SKM-1 (cell line): Measurements from ENCODE around the gene CDH26.
A peak's percentile ranks its signal among the peaks of the same experiment; 100 is the strongest.

Experiments used
- DNase-seq: peaks from one replicate; lab custom pipeline; 2025; ENCODE audit not compliant: unreplicated experiment; lab: John Stamatoyannopoulos, UW

Gene CDH26

GRCh38 chr20:60060006-60060557 is 101.9 kb downstream of the CDH26 start:
- no peak for DNase-seq

- peak; percentile 20 for DNase-seq
Observed at GRCh38 chr20:60060593-60060992, 102.4 kb downstream of the CDH26 start.

GRCh38 chr20:60062431-60063047 is 104.3 kb downstream of the CDH26 start:
- DNase-seq = no peak

GRCh38 chr20:60063048-60063451 is 104.8 kb downstream of the CDH26 start:
- no peak for DNase-seq

- no peak for DNase-seq
Observed at GRCh38 chr20:60063739-60064380, 105.6 kb downstream of the CDH26 start.
